ENCODE results near the gene ERF.

The ERF gene

GRCh38 chr19:42234364-42234763 lies 20.6 kb downstream of the ERF start:
- no peak for DNase-seq

- DNase-seq = no peak
Observed at GRCh38 chr19:42233678-42234292, 21.1 kb downstream of the ERF start.

- DNase-seq = no peak
Observed at GRCh38 chr19:42233106-42233505, 21.8 kb downstream of the ERF start.

- DNase-seq = no peak
Observed at GRCh38 chr19:42232435-42232834, 22.5 kb downstream of the ERF start.

- DNase-seq = no peak
Observed at GRCh38 chr19:42230571-42230970, 24.4 kb downstream of the ERF start.

GRCh38 chr19:42229855-42230351 lies 25.0 kb downstream of the ERF start:
- no peak for DNase-seq

GRCh38 chr19:42229301-42229854 lies 25.6 kb downstream of the ERF start:
- DNase-seq = no peak

- no peak for DNase-seq
Observed at GRCh38 chr19:42228641-42229040, 26.3 kb downstream of the ERF start.

GRCh38 chr19:42226886-42227285 lies 28.0 kb downstream of the ERF start:
- DNase-seq = no peak

- no peak for DNase-seq
Observed at GRCh38 chr19:42225718-42226292, 29.1 kb downstream of the ERF start.

- DNase-seq = no peak
Observed at GRCh38 chr19:42224940-42225717, 29.8 kb downstream of the ERF start.

GRCh38 chr19:42220751-42221097 lies 34.2 kb downstream of the ERF start:
- no peak for DNase-seq

- DNase-seq = peak; percentile 96
Observed at GRCh38 chr19:42219812-42220750, 34.8 kb downstream of the ERF start, which contains the start of gene ZNF526. TSS of gene ZNF526 (plus strand) at chr19:42220312. CDS start at chr19:42224404, 4,092 bp downstream.

- DNase-seq = peak; percentile 100
Observed at GRCh38 chr19:42217520-42218437, 37.1 kb downstream of the ERF start, which contains the start of gene DEDD2. TSS of gene DEDD2 (minus strand) at chr19:42217677. CDS start at chr19:42217007, 670 bp downstream.

GRCh38 chr19:42216653-42217519 lies 38.0 kb downstream of the ERF start:
- peak; percentile 73 for DNase-seq

GRCh38 chr19:42214810-42215485 lies 40.0 kb downstream of the ERF start:
- DNase-seq = no peak

- no peak for DNase-seq
Observed at GRCh38 chr19:42212886-42213285, 42.0 kb downstream of the ERF start.

GRCh38 chr19:42208612-42209011 lies 46.3 kb downstream of the ERF start:
- no peak for DNase-seq

GRCh38 chr19:42207767-42208271 lies 47.1 kb downstream of the ERF start:
- no peak for DNase-seq

Data from activated CD8-positive, alpha-beta memory T cell treated with anti-CD3 and anti-CD28 coated beads, Interleukin-2, amount 50 U/mL, for 48 hours (primary cell).